RPMI8226 (cell line): ENCODE results near the gene DST.
"Not testable (repeated sequence)": the region's sequence is repeated elsewhere in the genome, so short reads cannot be mapped to it uniquely, and the experiment has no call there.

Experiments
- DNase-seq: peaks from one replicate; pipeline ENCODE4 v3.0.0-alpha.2; 2015

DST gene

DNA sequence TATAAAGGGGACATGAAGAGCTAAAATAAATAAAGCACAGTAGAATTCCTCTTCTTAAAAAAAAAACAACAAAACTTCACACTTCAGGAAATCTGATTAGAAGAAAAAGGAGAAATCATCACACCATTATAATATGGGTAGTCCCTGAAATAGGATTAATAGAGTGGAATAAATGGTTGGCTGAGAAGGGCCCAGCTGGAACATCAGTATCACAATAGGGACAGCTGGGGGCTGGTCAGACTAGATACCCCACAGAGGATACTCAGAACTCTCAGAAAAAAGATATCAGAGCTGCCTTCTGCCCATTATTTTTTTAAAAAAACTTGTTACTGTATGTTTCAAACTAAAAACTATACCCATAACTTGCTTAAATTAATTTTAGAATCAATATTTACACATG, 75.2 kb downstream of the DST start:
- DNase-seq = no peak

GRCh38 chr6:56562730-56563129, 80.0 kb downstream of the DST start:
- not testable (repeated sequence) for DNase-seq

DNA sequence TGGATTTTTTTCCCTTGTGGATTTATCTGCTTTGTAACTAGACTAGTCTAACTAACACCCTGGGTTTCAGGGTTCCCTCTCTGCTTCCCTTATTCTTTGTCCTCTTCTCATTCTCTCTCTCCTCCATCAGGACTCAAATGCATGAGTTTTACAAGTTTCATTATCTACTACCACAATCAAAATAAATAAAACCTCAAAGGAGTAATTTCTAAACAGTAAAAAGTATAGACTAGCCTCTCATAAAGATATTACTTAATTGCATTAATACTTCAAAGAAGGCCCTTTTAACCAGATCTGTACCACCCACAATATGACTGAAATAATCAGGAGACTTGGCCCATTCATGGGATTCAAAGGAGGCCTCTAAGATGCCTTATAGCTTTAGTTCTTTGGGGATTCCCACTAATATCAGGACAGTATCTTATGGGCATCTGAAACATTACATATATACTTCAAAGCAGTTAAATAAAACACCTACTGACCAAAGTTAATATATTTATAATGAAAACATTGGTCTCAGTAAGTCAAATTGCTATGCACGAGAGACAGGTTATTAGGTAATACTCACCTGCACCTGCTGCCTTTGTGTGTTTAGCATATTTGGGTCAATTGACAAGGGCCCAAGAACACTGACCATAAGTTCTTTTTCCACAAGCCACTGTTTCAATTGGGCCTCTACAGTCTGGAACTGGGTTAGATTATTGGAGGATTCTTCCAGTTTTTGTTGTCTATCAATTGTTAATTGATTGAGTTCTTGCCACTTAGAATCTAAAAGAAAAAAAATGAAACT, 85.7 kb downstream of the DST start:
- no peak for DNase-seq

GRCh38 chr6:56555438-56555872, 87.2 kb downstream of the DST start:
- DNase-seq = no peak

DNA sequence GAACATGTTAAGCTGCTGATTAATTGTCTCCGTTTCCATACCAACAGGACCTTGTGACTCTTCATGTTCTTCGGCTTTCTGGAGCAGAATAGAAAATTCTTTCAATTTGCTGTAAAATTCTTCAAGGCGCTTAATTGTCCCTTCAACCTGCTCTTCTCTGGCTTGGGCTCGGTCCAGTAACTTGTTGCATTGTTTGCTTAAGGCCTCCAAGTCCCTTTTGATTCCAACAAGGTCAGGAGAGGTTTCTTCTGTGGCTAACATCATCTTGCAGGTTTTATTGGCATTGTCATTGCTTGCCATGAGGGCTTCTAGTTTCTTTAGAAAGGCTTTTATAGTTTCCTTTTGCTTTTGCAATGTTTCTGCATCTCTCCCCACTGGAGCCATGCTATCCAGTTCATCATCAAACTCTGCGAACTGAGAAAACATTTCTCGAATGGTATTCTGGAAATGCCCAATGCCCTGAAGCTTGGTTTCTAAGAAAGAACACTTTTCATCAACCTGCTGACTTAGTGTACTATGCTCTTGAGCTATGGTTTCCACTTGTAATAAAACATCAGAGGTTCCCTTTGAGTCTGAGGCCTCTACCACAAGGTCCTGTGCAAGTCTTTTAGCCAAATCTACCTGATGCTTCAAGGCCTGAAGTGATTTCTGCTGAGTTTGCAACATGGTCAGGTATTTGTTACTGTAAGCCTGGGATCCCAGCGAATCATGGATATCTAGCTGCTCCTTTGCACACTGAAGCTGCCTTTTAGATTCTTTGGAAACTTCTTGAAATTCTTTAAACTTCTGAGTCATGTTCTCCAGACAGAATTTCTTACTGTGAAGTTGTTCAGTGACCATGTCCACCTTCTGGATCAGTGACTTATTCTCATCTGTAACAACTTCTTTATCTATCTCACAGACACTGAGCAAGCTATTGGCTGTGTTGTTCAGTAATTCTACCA, 90.2 kb downstream of the DST start:
- DNase-seq = no peak

- DNase-seq = no peak
These were observed 91.1 kb downstream of the DST start for GRCh38 chr6:56551409-56552120.

- DNase-seq = no peak
These were observed 92.4 kb downstream of the DST start for GRCh38 chr6:56550301-56550700.

DNA sequence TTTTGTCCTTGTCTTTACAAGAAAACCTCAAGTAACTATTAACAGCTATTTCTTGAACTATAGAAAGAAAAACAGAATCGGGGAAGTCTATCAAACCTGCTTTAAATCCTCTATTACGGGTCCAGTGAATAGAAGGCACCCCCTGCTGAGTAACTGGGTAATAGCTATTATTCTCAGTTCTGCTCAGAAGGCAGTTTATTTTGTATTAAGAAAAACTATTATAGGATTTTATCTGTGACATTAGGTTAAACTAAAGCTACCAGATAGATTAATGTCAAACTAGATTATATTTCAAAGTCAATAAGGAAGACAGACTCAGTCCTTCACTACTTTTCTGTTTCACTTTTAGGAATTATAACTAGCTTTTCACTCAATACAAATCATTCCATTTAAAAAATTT, 93.7 kb downstream of the DST start:
- no peak for DNase-seq

DNA sequence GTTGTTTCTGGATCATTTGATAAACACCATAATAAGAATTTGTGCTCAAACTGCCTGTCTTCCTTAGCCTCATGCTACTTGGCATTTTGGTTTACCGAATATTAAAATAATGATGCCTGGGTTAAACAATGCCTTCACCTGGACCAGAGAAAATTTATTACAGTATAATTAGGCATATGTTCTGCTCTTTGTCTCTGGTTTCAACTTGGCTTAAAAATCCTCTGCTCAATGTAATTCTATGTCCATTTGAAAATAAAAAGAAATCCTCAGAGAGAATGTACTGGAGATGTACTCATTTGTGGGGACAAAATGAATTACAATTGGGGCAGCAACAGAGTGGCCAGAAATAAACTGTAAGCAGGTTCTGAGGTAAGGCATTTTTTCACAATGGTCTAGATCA, 95.0 kb downstream of the DST start:
- DNase-seq = no peak

- DNase-seq = peak; percentile 95
These were observed 100.0 kb downstream of the DST start for GRCh38 chr6:56542364-56543331.

GRCh38 chr6:56541741-56542360, 100.8 kb downstream of the DST start:
- DNase-seq = no peak

DNA sequence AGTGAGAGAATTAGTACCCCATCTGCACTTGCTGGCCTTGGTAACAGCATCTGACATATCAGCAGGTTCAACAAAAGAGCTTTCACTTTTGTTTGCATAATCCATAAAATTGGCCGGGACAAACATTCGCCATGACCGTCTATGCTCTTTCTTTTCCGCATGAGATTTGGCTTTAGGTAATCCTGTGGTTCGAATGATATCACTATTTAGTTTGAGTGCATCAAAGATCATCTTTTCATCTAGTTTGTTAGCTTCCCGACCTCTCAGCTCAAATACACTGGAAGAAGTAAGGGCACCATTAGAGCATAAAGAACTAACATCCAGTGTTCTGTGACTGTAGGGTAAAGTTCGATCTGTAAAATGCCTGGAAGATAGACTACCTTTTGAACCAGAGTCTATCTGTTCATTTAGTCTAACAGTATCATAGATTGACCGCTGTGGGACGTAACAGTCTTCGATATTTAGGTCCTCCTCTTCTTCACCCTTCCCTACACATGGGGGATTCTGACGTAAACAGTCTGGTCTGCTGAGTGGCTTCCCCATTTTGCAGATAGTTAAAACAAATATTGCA, 101.6 kb downstream of the DST start:
- no peak for DNase-seq

DNA sequence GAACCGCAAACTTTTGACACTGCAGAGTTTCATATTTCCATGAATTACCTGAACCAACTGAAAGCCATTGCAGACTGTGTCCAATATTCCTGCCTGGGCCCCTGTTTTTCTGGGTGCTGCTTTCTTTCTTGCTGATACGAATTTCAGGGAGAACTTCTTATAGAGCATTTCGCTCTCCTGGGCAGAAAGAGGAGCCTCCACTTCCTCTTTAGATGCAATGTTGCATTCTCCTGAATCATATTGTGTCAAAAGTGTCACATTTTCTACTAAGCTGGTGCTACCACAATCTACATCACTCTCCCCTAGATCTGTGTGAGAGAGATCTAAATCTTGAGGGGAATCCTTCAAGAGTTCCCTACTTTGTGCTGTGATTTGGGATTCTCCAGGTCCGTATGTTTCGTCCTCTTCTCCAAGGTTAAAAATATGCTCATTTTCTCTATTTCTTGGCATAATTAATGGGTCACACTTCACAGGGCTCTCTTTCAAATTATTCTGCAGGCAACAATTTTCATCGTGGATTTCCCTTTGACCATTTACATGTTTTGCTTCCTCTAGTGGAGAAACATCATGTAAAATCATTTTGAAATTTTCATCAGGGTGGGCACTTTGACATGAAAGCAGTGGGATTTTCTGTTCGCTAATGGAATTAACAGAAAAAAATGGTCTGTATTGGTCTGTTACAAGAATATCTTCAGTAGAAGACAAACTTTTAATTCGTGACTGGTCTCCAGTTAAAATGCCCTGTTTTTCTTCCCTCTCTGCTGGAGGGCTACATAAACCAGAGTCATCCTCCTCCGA, 102.3 kb downstream of the DST start:
- no peak for DNase-seq

GRCh38 chr6:56539527-56540105, 103.1 kb downstream of the DST start:
- no peak for DNase-seq

DNA sequence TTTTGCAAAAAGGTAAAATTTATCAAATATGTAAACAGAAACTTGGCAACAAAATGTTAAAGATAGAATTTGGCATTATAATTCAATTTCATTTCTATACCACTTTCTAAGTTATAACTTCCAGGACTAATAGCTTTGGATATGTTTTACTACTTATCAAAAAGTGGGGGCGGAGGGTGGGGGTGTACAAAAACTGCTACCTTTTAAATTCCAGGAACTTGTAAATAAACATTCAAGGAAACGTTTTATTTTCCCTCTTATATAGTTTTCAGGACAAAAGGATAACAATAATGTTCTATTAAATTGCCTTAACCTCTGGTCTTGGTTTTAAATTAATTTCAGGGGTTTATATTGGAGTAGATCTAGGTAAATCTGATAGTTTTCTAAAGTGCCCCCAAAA, 103.8 kb downstream of the DST start:
- DNase-seq = no peak

DNA sequence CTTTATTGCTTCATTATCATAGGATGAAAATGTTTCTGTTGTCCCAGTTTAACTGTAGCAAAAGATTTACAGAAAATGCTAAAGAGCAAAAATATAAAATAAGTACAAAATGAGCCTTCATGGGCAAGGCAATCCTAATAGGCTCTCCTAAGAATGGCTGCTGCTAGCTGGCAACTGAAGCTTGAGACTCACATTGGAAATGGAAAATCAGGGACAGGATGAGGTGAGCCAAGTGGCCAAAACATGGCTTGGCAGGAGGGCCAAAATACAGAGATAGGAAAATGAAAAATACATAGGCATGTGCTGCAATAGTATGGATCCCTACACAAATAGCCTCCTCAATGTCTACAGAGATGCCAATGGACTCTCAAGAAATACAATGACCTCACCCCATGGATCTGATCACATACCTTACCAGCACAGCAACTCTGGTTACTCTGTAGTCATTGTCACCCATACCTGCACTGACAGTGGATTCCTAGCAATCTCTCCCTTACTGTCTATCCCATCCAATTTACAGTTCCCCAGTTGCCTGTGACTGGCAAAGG, 105.4 kb downstream of the DST start:
- no peak for DNase-seq

- no peak for DNase-seq
These were observed 106.2 kb downstream of the DST start for GRCh38 chr6:56536536-56536935.

DNA sequence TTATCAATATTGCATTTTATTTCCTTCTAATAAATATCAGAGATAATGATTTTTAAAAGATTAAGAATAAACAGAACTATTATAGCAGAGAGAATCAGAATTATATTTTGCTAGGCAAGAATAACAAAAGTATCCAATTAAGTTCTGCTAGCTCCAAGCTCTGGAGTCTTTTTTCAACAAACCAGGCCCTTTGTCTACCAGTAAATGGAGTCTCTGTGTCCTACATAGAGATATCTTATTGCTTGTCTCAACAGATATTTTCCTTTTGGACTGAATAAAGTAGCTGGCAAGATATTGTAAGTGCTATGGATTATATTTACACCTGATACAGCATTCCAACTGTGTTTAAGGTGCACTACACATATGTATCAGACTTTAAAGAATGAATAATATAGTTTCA, 107.1 kb downstream of the DST start:
- no peak for DNase-seq

DNA sequence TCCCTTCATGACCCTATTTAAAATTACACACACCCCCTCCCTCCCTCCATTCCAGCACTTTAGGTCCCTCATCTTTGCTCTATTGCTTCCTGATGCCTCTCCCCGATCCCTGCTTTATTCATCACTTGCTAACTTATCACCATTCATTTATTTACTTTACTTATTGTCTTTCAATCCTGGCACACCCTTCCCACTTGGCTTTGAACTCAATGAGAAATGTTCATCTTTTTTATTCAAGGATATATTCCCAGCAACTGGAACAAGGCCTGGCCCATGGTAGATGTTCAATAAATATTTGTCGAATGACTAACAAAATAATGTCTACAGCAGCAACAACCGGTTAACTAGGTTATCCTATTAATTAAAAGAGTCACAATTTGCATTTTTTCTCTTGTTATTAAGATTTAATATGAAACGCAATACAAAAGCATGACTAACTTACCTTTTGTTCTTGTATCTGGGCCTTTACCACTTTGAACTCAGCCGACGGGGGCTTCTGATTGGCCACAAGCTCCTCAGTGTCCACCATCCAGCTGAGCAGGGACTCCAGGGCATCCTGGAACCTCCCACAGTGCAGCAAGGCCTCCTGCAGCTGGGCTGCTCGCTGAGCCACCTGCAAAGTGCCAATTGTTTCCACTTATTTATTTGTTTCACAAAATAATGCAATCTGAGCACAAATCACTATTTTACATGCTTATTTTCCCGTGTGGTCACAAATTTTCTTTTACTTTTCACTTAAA, 107.8 kb downstream of the DST start:
- no peak for DNase-seq
